Measurements from ENCODE around the gene PPP2R3C.
"Not testable (repeated sequence)": the region's sequence is repeated elsewhere in the genome, so short reads cannot be mapped to it uniquely, and the experiment has no call there.

PPP2R3C gene

GRCh38 chr14:35133542-35134328 lies 11.9 kb upstream of the PPP2R3C start:
- DNase-seq = no peak
- intact Hi-C loops (cut with DNase I) = no loop called here

- DNase-seq = no peak
- intact Hi-C loops (cut with DNase I) = loop anchor here (5.0 to 10.0 kb wide), 2 partner anchors 168 to 249 kb away; partner anchors contain the start of genes BAZ1A and PSMA6
These were observed 2.3 kb upstream of the PPP2R3C start for GRCh38 chr14:35124127-35124526.

GRCh38 chr14:35123388-35123703 lies 1.6 kb upstream of the PPP2R3C start:
- DNase-seq = no peak
- intact Hi-C loops (cut with DNase I) = loop anchor here (5.0 to 10.0 kb wide), 2 partner anchors 169 to 249 kb away; partner anchors contain the start of genes BAZ1A and PSMA6

GRCh38 chr14:35122696-35123387 lies 1.1 kb upstream of the PPP2R3C start:
- no peak for DNase-seq

GRCh38 chr14:35121026-35121886 lies 534 bp downstream of the PPP2R3C start:
- intact Hi-C loops (cut with DNase I) = loop anchor here (5.0 to 10.0 kb wide), 2 partner anchors 171 to 246 kb away; partner anchors contain the start of genes BAZ1A and PSMA6

More at GRCh38 chr14:35122696-35123387, 1.1 kb upstream of the PPP2R3C start:
- intact Hi-C loops (cut with DNase I) = loop anchor here (1.0 to 10.0 kb wide), 3 partner anchors 77 to 248 kb away; partner anchors contain the start of genes BAZ1A, FAM177A1 and PSMA6

GRCh38 chr14:35117112-35117511 lies 4.7 kb downstream of the PPP2R3C start:
- intact Hi-C loops (cut with DNase I) = no loop called here
- DNase-seq = no peak

More at GRCh38 chr14:35121026-35121886, 534 bp downstream of the PPP2R3C start:
- DNase-seq = no peak

- intact Hi-C loops (cut with DNase I) = no loop called here
- DNase-seq = no peak
These were observed 5.5 kb downstream of the PPP2R3C start for GRCh38 chr14:35116242-35116641.

GRCh38 chr14:35114036-35114435 lies 7.8 kb downstream of the PPP2R3C start:
- DNase-seq = no peak
- intact Hi-C loops (cut with DNase I) = no loop called here

- intact Hi-C loops (cut with DNase I) = no loop called here
These were observed 8.4 kb downstream of the PPP2R3C start for GRCh38 chr14:35113308-35113950.

GRCh38 chr14:35112641-35113040 lies 9.1 kb downstream of the PPP2R3C start:
- intact Hi-C loops (cut with DNase I) = no loop called here
- no peak for DNase-seq

More at GRCh38 chr14:35113308-35113950, 8.4 kb downstream of the PPP2R3C start:
- DNase-seq = no peak

GRCh38 chr14:35107866-35108265 lies 13.9 kb downstream of the PPP2R3C start:
- intact Hi-C loops (cut with DNase I) = no loop called here
- DNase-seq = no peak

GRCh38 chr14:35094645-35095044 lies 27.1 kb downstream of the PPP2R3C start:
- DNase-seq; intact Hi-C loops (cut with DNase I): not testable (repeated sequence)

GRCh38 chr14:35088514-35088913 lies 33.3 kb downstream of the PPP2R3C start:
- intact Hi-C loops (cut with DNase I) = no loop called here
- no peak for DNase-seq

- intact Hi-C loops (cut with DNase I) = no loop called here
These were observed 36.3 kb downstream of the PPP2R3C start for GRCh38 chr14:35085441-35085840.

GRCh38 chr14:35083530-35084150 lies 38.1 kb downstream of the PPP2R3C start:
- intact Hi-C loops (cut with DNase I) = no loop called here
- DNase-seq = no peak

More at GRCh38 chr14:35085441-35085840, 36.3 kb downstream of the PPP2R3C start:
- DNase-seq = no peak

- intact Hi-C loops (cut with DNase I) = no loop called here
- DNase-seq = no peak
These were observed 42.0 kb downstream of the PPP2R3C start for GRCh38 chr14:35079742-35080141.

GRCh38 chr14:35078082-35078481 lies 43.7 kb downstream of the PPP2R3C start:
- intact Hi-C loops (cut with DNase I) = no loop called here
- no peak for DNase-seq

- intact Hi-C loops (cut with DNase I) = no loop called here
- no peak for DNase-seq
These were observed 48.3 kb downstream of the PPP2R3C start for GRCh38 chr14:35073486-35073885.

GRCh38 chr14:35072226-35072625 lies 49.6 kb downstream of the PPP2R3C start:
- intact Hi-C loops (cut with DNase I) = no loop called here
- no peak for DNase-seq

Data from posterior cingulate gyrus (tissue), 11 donors.